Measurements from ENCODE around the gene CCR2.
"Not testable (repeated sequence)": the region's sequence is repeated elsewhere in the genome, so short reads cannot be mapped to it uniquely, and the experiment has no call there.

Gene CCR2

DNA sequence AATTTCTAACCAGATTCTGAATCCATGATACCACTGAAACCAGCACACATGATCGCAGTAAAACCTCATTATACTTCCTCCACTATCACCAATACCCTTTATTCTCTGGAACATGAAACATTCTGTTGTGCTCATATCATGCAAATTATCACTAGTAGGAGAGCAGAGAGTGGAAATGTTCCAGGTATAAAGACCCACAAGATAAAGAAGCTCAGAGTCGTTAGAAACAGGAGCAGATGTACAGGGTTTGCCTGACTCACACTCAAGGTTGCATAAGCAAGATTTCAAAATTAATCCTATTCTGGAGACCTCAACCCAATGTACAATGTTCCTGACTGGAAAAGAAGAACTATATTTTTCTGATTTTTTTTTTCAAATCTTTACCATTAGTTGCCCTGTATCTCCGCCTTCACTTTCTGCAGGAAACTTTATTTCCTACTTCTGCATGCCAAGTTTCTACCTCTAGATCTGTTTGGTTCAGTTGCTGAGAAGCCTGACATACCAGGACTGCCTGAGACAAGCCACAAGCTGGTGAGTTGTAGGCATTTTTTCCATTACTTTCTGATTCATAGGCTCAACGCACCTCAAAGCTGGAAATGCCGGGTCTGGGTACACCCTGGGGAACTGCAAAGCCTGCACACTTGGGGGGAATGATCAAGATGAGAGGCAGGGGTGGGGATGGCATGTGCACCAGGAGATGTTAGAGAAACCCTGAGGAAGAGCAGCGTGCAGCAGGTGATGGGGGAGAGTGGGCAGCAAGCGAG is at the start of gene CCR2:
Gene CCR2 (plus strand): TSS at position 465 of the 764 bp plus-strand sequence. CDS start 3,417 bp downstream, outside the sequence.
- no peak for DNase-seq

DNA sequence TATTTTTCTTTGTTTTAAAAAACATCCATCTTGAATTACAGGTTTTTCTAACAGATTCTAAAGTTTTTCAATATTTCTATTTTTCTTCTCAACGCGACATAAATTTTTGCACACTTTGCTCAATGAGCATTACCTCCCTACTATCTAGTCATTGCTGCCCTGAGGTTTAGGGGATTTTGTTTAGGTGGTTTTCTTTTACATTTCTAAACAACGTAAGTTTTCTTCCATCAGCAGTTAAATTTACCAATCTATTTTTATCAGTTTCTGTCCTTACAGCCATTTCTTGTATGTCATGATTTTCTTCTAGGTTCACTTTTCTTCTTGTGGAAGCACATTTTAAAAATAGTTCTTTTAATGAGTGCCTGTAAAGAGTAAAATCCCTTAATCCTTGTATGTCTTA is 49.2 kb upstream of the CCR2 start:
- no peak for DNase-seq

DNA sequence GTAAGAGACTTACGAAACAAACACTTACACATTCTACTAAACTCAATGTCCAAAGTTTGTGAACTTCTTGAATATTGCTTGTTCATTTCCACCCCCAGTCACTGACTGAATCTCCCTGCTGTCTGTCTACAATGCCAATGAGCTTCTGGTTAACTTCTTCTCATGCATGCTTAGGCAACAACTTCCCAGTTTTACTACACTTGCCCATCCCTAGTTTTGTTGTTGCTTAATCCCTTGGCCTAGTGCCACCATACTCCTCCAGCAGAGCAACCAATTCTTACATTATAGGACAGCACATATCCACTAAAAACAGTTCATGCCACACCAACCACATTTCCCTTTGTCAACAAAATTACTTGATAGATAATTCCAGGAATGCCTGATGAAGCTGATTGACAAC is 40.9 kb upstream of the CCR2 start:
- peak in 1 of 2 donors; percentile 57 for DNase-seq

DNA sequence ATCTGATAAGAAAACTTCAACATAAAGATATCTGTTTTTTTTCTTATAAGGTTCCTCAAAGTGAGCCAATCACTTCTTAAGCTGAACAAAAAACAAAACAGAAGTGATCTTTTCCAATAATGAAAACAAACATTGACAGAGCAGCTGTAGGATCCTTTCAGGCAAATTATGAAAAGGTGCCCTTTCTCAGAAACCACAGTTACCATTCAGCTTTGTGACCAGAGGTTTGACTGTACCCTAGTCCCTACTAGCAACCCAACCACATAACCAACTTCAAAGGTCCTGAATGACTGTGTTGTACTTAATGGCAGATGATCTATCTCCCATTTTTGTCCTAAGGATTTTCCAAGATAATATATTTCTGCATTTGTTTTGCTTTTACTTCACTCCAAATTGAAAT is 39.4 kb upstream of the CCR2 start:
- no peak for DNase-seq

DNA sequence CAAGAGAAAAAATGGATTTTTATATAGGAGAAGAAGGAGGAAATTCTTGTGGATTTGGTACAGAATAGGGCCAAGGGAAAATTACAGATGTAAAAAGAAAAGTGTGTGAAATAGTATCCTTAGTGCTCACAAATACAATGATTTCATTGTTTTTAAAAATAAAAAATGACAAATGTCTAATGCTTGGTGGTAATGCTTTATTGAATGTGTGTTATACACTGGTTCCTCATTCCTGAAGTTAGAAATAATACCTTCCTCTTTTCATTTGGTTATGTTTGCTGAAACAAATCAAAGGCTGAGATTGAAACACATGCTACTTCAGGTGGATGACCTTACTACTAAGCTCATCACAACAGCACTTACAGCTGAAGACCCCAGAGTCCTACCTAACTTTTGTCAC is 37.7 kb upstream of the CCR2 start:
- DNase-seq: no peak

DNA sequence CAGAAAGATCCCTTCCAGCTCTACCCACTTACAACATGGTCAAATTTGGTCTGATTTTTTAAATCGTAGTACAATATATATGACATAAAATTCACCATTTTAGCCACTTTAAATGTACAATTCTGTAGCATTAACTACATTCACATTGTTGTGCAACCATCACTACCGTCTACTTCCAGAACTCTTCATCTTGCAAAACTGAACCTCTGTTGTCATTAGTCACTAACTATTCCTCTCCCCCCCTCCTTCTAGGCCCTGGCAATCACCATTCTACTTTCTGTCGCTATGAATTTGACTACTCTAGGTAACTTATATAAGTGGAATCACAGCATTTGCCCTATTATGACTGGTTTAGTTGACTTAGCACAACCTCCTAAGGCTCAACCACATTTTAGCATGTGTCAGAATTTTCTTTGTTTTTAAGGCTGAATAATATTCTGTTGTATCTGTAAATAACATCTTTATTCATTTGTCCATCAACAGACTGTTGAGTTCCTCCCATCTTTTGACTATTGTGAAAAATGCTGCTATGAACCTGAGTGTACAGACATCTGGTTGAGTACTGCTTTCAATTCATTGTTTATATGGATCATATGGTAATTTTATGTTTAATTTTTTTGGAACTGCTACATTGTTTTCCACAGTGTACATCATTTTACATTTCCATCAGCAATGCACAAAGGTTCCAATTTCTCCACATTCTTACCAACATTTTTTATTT is 35.5 kb upstream of the CCR2 start:
- no peak for DNase-seq

DNA sequence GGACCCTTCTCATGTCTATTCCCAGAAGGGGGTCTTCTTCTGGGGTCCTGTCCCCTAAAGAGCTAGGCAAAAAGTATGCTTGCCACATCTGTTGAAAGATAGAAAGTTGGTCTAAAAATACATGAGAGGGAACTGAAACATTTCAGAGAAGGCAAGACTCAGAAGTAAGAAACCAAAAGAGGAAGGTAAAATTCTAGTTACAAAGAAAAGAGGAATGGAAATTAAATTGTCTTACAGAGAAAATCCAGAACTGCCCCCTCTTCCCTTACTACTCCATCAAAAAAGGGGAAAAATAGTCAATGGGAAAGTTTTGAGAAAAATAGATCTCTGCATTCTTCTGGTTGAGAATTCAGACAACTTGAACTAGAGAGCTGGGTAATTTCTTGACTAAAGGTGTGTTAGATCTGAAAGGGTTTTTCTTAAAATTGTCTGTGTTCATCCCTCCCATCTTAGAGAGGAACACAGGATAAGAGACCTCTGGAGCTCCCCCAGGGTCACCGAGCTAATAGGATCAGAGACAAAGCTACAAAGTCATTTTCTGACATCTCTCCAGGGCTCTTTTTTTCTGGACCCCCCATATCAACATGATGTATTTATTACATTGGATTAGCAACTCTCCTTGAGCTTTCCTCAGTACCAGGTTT is 32.3 kb upstream of the CCR2 start:
- DNase-seq: no peak

DNA sequence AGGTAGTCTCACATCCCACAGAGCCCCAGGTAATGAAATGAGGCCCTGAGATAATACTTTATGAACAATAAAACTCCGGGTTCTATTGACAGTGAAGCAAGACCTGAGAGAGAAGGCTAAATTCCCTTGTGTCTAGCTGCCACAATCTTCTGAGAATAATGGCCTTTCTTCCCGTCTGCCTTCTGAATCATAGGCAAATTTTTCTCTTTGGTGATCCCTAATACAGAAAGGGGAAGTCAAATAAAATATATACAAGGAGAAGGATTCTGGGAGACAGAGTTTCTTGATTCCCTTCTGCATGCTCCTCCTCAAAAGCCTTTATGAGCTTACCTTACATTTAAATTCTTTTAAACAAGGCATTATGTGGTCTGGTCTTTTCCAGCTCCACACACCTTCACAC is 29.9 kb upstream of the CCR2 start:
- no peak for DNase-seq

DNA sequence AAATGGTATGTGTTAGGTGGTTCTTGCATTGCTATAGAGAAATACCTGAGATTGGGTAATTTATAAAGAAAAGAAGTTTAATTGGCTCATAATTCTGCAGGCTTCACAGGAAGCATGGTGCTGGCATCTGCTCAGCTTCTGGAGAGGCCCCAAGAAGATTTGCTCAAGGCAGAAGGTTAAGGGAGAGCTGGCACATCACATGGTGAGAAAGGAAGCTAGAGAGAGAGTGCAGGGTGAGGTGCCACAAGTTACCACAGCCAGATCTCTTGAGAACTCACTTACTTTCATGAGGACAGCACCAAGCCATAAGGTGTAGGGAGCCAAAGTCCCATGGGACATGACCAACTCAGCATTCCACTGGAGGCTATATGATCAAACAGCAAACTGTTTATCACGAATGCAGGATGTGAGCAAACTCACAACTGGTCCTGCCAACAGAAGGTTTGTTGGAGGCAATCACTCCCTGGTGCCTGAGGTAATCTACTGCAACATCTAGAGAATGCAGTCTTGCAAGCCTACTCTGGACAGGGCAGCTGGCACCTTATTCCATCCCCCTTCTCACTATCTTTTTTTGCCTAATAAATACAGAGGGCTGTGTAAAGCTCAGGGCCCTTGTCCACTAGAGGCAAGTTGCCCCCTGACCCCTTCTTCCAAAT is 28.1 kb upstream of the CCR2 start:
- DNase-seq: no peak

DNA sequence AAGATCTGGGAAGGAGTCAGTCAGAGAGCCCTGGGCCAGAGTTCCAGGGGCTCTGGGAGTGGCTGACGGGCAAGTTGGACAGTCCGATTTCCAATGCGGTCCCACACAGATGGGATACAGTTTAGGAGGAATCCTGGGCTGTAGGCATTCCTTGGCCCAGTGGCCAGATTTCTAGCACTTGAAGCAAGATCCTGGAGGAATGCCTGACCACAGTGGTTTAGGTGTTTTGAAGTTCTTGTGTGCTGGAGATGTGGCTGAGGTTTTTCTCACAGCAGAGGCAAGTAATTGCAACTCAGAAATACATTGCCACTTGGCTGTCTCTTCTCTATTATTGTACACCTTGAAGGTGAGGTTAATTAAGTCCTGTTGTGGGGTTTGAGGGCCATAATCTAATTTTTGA is 23.2 kb upstream of the CCR2 start:
- DNase-seq: not testable (repeated sequence)

DNA sequence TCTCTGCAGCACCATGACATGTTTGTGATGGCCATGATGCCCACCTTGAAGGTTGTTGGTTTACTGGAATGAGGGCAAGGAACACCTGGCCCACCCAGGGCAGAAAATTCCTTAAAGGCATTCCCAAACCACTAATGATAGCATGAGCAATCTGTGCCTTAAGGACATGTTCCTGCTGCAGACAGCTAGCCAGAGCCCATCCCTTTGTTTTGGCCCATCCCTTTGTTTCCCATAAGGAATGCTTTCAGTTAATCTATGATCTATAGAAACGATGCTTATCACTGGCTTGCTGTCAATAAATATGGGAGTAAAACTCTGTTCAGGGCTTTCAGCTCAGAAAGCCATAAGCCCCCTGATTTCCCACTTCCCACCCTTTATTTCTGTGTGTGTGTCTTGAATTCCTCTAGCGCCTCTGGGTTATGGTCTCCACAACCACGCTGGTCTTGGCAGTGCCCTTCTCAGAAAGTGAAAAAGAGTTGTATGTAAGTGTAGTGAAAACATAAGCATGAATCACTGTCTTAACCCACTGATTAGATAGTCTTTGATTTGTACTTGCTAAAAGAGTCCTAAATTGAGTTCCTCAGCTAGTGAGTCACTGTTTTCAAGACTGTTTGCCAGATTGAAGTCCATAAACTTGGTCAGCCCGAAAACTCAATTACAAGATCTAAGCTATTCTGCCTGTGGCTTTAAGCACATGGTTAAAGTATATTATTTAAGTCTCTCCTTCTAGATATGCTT is 19.0 kb upstream of the CCR2 start:
- no peak for DNase-seq

DNA sequence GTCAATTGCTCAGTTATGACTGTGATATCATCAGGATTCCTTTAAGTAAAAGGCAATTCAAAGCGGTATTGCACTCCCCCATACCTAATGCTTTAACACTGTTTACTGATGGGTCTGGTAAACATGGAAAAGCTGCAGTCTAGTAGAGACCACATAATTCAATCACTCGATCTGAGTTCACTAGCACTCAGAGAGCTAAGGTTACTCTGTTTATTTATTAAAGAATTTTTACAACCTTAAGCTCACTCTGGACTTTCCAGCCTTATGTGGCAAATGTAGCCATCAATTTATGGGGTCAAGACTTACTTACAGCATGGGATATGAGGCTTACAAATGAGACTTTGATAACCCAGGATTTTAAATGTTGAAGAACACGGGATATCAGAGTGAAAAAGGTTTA is 18.4 kb upstream of the CCR2 start:
- DNase-seq: no peak

DNA sequence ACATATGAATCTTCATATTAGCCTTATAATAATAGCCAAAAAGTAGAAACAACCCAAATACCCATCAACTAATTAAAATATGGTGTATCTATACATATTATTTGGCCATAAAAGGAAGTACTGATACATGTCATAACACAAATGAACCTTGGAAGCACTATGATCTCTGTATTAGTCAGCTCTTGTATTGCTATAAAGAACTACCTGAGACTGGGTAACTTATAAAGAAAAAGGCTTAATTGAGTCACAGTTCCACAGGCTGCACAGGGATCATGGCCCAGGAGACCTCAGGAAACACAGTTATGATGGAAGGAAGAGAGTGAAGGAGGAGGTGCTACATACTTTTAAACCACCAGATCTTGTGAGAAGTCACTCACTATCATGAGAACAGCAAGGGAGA is 16.0 kb upstream of the CCR2 start:
- DNase-seq: no peak

DNA sequence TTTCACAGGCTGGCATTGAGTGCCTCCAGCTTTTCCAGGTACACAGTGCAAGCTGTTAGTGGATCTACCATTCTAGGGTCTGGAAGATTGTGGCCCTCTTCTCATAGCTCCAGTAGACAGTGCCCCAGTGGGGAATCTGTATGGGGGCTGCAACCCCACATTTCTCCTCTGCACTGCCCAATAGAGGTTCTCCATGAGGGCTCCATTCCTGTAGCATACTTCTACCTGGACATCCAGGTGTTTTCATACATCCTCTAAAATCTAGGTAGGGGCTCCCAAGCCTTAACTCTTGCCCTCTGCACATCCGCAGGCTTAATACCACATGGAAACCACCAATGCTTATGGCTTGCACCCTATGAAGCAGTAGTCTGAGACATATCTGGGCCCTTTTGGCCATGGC is 15.1 kb upstream of the CCR2 start:
- no peak for DNase-seq

DNA sequence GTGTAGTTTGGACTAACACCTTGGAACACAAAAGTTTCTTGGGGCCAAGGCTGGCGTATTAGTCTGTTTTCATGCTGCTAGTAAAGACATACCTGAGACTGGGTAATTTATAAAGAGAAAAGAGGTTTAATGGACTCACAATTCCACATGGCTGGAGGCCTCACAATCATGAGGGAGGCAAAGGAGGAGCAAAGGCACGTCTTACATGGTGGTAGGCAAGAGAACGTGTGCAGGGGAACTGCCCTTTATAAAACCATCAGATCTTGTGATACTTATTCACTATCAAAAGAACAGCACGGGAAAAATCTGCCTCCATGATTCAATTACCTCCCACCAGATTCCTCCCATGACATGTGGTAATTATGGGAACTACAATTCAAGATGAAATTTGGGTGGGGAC is 9.4 kb upstream of the CCR2 start:
- no peak for DNase-seq

DNA sequence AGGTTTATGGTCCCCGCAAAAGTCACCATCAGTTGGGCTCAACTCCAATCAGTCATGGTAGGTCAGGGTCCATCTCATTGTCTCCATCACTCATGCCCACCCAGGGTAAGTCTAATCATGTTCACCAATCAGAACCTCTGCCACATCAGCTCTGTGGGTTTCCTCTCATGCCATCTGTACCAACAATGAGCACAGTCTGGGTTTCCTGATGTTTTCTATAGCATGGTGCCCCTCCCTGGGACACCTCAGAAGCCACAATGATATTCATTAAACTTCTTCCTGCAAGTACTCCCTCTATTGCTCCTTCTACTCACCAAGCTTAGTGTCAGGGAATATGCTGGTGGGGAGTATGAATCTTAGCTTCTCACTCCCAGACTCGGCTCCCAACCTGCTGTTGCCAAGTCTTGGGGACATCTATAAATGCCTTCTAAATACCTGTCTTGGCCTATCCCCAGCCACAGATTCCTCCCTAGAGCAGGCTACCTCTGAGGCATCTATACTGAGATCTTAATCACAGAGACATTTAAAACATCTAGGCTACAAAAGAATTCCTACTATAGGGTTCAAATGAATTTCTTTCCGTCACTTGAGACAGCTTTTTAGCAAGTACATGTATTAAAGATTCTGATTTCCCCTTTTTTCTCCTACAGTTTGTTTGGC is 5.0 kb upstream of the CCR2 start:
- no peak for DNase-seq

DNA sequence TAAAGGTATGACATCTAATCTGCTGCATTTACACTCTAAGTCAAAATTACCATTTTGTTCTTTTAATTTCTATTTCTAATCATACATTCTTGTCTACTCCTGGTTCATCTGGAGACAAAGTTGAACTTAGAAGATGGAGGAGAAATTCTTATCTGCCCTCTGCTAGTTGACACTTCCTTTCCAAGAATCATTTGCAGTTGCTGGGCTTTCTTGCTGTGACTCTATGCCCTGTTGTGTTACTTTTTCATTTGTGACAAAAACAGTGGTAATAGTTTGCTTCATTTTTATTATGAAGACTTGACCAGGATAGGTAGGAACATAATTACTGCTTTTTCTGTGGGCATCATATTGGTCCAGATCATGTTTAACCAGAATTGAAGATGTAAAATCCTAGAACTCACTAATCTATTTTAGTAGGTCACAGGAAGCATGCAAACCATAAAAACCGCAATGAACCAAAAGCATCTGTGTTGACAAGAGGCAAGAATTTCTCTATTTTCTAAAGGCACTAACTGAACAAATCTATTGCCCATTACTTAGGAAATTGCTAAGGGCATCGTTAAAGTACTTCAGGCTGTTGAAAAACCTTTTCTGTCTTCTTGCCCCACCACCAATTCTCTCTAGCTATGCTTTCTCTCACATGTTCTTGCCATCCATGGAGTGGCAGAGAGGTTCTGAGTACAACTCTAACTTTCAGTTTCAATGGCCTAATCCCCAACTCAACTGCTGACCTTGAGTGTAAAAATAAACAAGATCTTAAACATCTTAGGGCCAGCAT is 4.2 kb upstream of the CCR2 start:
- peak in 1 of 2 donors; percentile 54 for DNase-seq

DNA sequence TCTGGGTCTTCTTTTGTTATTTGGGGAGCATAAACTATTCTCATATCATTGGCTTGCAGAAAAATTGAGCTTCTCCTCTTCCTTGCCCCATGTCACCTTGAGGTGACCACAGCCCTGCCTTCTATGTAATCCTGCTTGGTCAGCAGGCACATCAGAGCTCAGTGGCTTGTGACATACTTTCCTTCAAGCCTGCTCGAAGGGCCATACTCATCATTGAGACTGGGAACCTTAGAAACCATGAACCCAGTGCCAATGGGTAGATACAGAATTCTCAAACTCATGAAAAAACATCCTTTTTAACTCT is 3.7 kb upstream of the CCR2 start:
- DNase-seq: no peak

DNA sequence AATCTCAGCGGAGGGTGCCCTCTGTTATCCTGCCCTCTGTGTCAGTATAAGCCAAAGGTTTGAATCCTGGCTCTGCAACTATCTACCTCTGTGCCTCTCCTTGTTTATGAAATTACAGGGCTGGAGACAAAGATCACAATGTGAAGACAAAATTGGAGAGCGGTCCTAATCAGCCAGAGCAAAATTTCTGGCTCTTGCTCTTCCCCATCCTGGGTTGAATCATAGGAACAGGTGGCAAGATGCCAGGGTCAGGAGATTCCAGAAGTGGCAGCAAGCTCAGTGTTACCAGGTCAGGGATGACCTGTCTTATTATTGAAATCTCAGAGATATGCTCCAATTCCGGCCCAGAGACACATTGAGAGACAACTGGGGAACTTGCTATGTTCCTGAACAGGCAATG is 2.3 kb upstream of the CCR2 start:
- no peak for DNase-seq

DNA sequence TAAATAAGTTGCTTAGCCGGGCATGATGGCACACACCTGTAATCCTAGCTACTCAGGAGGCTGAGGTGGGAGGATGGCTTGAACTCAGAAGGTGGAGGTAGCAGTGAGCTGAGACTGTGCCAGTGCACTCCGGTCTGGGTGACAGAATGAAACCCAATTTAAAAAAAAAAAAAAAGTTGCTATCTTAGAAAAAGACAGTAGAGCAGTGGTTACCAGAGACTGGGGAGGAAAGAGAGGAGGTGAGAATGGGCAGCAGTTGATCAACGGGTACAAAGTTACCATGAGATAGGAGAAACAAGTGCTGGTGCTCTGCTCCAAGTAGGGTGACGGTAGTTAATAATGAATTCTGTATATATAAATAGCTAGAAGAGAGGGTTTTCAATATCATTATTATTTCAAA is 821 bp upstream of the CCR2 start:
- DNase-seq: no peak

DNA sequence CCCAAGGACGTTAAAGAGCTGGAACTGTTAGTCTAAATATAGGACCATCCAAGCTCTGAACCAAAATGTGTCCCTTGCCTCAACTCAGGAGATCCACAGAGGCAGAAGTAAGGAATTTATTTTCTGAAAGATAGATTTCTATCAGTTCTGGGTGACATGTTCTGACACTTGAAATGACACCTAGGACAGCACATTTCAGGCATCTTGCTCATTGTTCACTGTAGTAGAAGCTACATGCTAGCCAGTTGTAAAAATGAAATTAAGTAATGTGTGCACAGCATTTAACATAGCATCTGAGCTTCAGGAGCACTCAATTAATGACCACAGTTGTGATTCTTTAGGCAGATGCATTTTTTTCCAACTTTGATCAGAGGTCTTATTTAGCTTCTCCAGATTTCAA is 567 bp downstream of the CCR2 start:
- no peak for DNase-seq

DNA sequence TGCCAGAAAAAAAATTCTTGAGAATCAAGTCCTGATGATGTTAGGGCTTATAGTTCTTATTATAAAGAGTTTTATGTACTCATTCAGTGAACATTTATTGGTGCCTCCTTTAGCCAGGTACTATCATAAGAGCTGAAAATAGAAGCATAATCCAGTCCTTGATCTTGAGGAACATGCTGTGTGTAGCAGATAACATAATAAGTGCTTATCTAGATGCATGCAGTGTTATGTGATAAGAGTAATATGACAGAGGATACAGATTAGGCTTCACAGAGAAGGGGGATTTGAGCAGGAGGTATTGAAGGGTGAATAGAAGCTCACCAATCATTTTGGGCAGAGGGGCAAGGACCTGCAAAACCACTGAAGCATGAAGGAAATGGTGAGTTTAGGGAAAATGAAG is 1.1 kb downstream of the CCR2 start:
- no peak for DNase-seq

Data from CD4-positive, alpha-beta T cell treated with Interleukin-4 for 1 hour (primary cell).